Stomach (tissue), 9 donors: ENCODE results near the gene DDHD1. TPM values are rescaled to one million over a fixed set of nuclear protein-coding genes. Genes with fewer than 3 reads are reported as not detected.
A peak's percentile ranks its signal among the peaks of the same experiment; 100 is the strongest.

ENCODE experiments used
- DNase-seq, 2 donors: peaks; one replicate each; pipeline versions ENCODE4 v3.0.0 to v3.0.0-alpha.2; 2013 to 2019
- H3K27ac ChIP-seq, 5 donors: fragments of 200-600 bp in 4 of 5; sonication (generic) in 4 of 5; one replicate each; pipeline ENCODE4 v1.5.1; 2013 to 2019; ENCODE audit warnings: mild to moderate bottlenecking in 1 of 5, moderate library complexity in 1 of 5
- H3K27me3 ChIP-seq, 3 donors: fragments of 200-600 bp; sonication (generic); one replicate each; pipeline ENCODE4 v1.5.1; 2017 to 2019; ENCODE audit warnings: mixed run types in 1 of 3
- H3K36me3 ChIP-seq, 4 donors: fragments of 200-600 bp; sonication (generic); 1 replicate in 3 of 4; 2 replicates in 1 of 4; pipeline ENCODE4 v1.5.1; 2016 to 2019
- H3K4me1 ChIP-seq, 4 donors: fragments of 200-600 bp; sonication (generic); one replicate each; pipeline ENCODE4 v1.5.1; 2016 to 2019
- H3K4me3 ChIP-seq, 4 donors: fragments of 200-600 bp; sonication (generic) in 3 of 4; one replicate each; pipeline ENCODE4 v1.5.1; 2016 to 2019; ENCODE audit warnings: mild to moderate bottlenecking in 1 of 4
- H3K9me3 ChIP-seq, 4 donors: fragments of 200-600 bp; sonication (generic); one replicate each; pipeline ENCODE4 v1.5.1; 2016 to 2019
- EP300 ChIP-seq: sonication (generic); formaldehyde crosslinking; IDR thresholded peaks from one replicate; pipeline ENCODE4 v1.6.1; 2017; ENCODE audit warnings: antibody characterized with exemption
- POLR2A ChIP-seq, 4 donors: fragments of 450-650 bp; IDR thresholded peaks; one replicate each; pipeline ENCODE4 v1.6.1; 2016; ENCODE audit warnings: antibody characterized with exemption in 4 of 4, control low read depth in 2 of 4, mild to moderate bottlenecking in 1 of 4, moderate library complexity in 1 of 4
- POLR2AphosphoS5 ChIP-seq, 3 donors: sonication (generic); formaldehyde crosslinking; IDR thresholded peaks; one replicate each; pipeline ENCODE4 v1.6.1; 2016; ENCODE audit warnings: antibody characterized with exemption in 3 of 3
- WGBS, 5 donors: extraction: QIAGEN DNeasy Blood & Tissue Kit in 3 of 5; methylation state at CpG; one replicate each; pipeline versions ENCODE4 v1.1.5 to v1.1.7; 2013 to 2018; 5-methylcytosine and 5-hydroxymethylcytosine counted together
- intact Hi-C: fragments of 100-400 bp; cut with DNase I; formaldehyde crosslinking; loops from one replicate; pipeline ENCODE4 v1.15.1; 2023; ENCODE audit warnings: low total_unique reads
- polyA plus RNA-seq, 3 donors: library from polyadenylated mRNA; stranded (reverse); fragments of 200-250 nt; gene quantifications; one replicate each; pipeline ENCODE4 v1.2.3, GENCODE V29; 2013
- total RNA-seq, 5 donors: library from RNA; depleted of rRNA; stranded (reverse); fragments of >200 nt; gene quantifications; one replicate each; pipeline versions ENCODE4 v1.1.0 to v1.2.3, GENCODE V29; 2014 to 2016
- TF ChIP-seq, protein P1 (sequence below), 7 experiments: fragments of 450-650 bp in 4 of 7; fragments of 200-600 bp in 3 of 7; sonication (generic) in 3 of 7; IDR thresholded peaks; one replicate each; pipeline ENCODE4 v1.5.1; 2016 to 2019; ENCODE audit warnings: antibody characterized with exemption in 7 of 7, control low read depth in 2 of 7, mild to moderate bottlenecking in 1 of 7
- donor health status: healthy with polysubstance abuse.
- donor health status: Bipolar disorder and iron deficiency.
- donor health status: healthy.

DDHD1 gene
- total and polyA plus RNA-seq, 8 donors = 2.1 to 50.7 (median 11.0) TPM

DNA sequence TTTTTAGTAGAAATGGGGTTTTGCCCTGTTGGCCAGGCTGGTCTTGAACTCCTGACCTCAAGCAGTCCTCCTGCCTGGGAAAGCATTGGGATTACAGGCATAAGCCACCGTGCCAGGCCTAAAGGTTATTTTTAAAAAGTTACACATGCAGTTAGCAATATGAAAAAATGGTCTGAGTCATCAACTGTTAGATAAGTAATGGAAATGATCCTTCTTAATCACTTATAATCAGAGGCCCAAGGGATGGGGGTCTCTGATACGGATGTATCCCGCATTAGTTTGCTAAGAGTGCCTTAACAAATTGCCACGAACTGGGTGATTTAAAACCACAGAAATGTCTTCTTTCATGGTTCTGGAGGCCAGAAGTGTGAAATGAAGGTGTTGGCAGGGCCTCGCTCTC, 148.1 kb downstream of the DDHD1 start:
- Histone ChIP-seq H3K36me3 (no peaks in the 10 kb centered on the region), H3K27me3 (no peaks in the 10 kb centered on the region), H3K27ac (no peak overlapping the region), H3K4me3 (no peak overlapping the region), H3K9me3 (no peaks in the 10 kb centered on the region), H3K4me1 (peaks cover 0 to 6% (median 0%) of the 10 kb centered on the region in 4 donors)
- WGBS, 5 donors = 70 to 89% (median 84%) methylated on average over 5 of the region's 5 CpGs
- TF ChIP-seq EP300 (no peak), POLR2AphosphoS5 (IDR thresholded peaks at IDR 0.05) (no peak), POLR2A (IDR thresholded peaks at IDR 0.05) (no peak)
- TF ChIP-seq, protein P1, sequence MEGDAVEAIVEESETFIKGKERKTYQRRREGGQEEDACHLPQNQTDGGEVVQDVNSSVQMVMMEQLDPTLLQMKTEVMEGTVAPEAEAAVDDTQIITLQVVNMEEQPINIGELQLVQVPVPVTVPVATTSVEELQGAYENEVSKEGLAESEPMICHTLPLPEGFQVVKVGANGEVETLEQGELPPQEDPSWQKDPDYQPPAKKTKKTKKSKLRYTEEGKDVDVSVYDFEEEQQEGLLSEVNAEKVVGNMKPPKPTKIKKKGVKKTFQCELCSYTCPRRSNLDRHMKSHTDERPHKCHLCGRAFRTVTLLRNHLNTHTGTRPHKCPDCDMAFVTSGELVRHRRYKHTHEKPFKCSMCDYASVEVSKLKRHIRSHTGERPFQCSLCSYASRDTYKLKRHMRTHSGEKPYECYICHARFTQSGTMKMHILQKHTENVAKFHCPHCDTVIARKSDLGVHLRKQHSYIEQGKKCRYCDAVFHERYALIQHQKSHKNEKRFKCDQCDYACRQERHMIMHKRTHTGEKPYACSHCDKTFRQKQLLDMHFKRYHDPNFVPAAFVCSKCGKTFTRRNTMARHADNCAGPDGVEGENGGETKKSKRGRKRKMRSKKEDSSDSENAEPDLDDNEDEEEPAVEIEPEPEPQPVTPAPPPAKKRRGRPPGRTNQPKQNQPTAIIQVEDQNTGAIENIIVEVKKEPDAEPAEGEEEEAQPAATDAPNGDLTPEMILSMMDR (IDR thresholded peaks at IDR 0.05) = no peak
- no peak for DNase-seq
- intact Hi-C loops = no loop called here

DNA sequence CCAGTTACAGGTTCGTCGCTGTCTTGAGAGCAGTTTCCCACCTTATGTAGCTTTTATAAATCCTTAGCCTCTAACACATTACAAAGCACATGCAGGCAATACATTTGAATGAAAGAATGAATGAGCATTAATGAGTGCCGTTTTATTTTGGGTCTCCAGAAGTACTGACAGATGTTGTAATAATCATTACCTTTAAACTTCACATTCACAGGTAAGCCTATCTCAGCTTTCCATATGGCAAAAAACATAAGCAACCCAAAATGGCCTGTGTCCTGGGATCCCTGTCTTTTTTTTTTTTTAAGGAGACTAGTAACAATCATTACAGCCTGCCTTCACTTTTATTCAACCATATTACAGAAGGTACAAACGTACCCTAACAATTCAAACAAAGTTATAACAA, 149.3 kb downstream of the DDHD1 start:
- Histone ChIP-seq H3K36me3 (no peaks in the 10 kb centered on the region), H3K27me3 (no peaks in the 10 kb centered on the region), H3K4me1 (peaks cover 0 to 9% (median 0%) of the 10 kb centered on the region in 4 donors), H3K4me3 (no peak overlapping the region), H3K27ac (no peak overlapping the region), H3K9me3 (no peaks in the 10 kb centered on the region)
- no peak for DNase-seq
- no peak for TF ChIP-seq POLR2A (IDR thresholded peaks at IDR 0.05)
- no peak for TF ChIP-seq POLR2AphosphoS5 (IDR thresholded peaks at IDR 0.05)
- TF ChIP-seq, protein P1 (IDR thresholded peaks at IDR 0.05) = no peak
- no peak for TF ChIP-seq EP300
- WGBS, 5 donors = 63 to 79% (median 64%) methylated on average over 4 of the region's 4 CpGs
- intact Hi-C loops = no loop called here

DNA sequence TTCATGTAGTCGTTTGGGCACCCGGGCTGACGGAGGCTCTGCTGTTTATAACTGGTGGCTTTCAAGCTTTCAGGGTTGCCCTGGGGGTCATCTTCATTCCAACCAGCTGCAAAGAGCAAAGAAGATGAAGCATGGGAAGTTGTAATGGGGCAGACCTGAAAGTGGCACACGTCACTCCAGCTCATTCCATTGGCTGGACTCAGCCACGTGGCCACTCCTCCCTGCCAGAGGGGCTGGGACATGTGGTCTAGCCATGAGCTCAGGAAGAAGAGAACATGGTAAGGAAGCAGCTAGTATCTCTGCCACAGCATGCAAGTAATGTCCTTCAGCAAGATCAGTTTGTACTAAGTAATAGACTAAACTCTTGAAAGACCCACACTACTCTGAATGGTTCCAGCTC, 150.5 kb downstream of the DDHD1 start:
- Histone ChIP-seq H3K36me3 (no peaks in the 10 kb centered on the region), H3K4me1 (peaks cover 0 to 18% (median 3%) of the 10 kb centered on the region in 4 donors), H3K27ac (peak overlapping the region in 1 of 5 donors; percentile 20), H3K9me3 (no peaks in the 10 kb centered on the region), H3K27me3 (no peaks in the 10 kb centered on the region), H3K4me3 (no peak overlapping the region)
- DNase-seq = no peak
- TF ChIP-seq POLR2A (IDR thresholded peaks at IDR 0.05) = no peak
- no peak for TF ChIP-seq POLR2AphosphoS5 (IDR thresholded peaks at IDR 0.05)
- no peak for TF ChIP-seq EP300
- TF ChIP-seq, protein P1 (IDR thresholded peaks at IDR 0.05) = no peak
- 49 to 72% (median 64%) methylated on average over 5 of the region's 5 CpGs for WGBS, 5 donors
- intact Hi-C loops = no loop called here

DNA sequence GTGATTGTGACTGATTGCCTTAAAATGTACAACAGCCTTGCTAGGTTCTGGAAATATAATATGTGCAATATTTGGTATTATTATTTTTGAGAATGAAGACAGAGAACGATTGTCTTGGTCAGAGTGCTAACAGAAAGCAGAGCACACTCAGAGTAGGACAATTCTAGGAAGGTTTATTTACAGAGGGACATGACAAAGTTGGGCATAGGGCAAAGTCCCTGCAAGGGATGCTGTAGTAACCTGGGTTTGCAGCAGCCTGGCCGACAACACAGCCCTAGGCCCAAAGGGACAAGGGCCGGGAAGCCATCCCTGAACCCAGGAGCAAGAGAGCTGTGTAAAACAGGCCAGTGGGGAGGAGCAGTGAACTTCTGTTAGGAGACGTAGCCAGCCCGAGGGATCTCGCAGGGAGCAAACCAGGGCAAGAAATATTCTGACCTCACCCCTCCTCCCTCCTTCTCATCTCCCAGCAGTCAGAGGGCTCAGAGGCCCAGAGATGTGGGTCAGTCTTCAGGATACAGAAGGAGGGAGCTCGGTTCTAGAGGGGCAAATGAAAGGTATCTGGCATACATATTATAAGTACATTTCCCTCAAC, 151.2 kb downstream of the DDHD1 start:
- no peaks in the 10 kb centered on the region for H3K27me3 ChIP-seq
- peak overlapping the region in 1 of 5 donors; percentile 20 for H3K27ac ChIP-seq
- no peaks in the 10 kb centered on the region for H3K36me3 ChIP-seq
- TF ChIP-seq, protein P1 (IDR thresholded peaks at IDR 0.05) = no peak
- no peak for TF ChIP-seq POLR2A (IDR thresholded peaks at IDR 0.05)
- TF ChIP-seq EP300 = no peak
- TF ChIP-seq POLR2AphosphoS5 (IDR thresholded peaks at IDR 0.05) = no peak
- WGBS, 5 donors = 57 to 72% (median 68%) methylated on average over 7 of the region's 7 CpGs
- intact Hi-C loops = no loop called here
- no peak overlapping the region for H3K4me3 ChIP-seq
- peaks cover 0 to 18% (median 3%) of the 10 kb centered on the region in 4 donors for H3K4me1 ChIP-seq
- no peak for DNase-seq
- H3K9me3 ChIP-seq = no peaks in the 10 kb centered on the region
